Measurements from ENCODE around the gene PCCB.
"Not testable (repeated sequence)": the region's sequence is repeated elsewhere in the genome, so short reads cannot be mapped to it uniquely, and the experiment has no call there.

The PCCB gene

GRCh38 chr3:136261826-136262225, 11.7 kb downstream of the PCCB start:
- in situ Hi-C loops (cut with HindIII; ENCODE audit: low sequenced_read_pairs), result no loop called here

- in situ Hi-C loops (cut with HindIII; ENCODE audit: low sequenced_read_pairs), result no loop called here
These were observed 12.4 kb downstream of the PCCB start for GRCh38 chr3:136262559-136262958.

- in situ Hi-C loops (cut with HindIII; ENCODE audit: low sequenced_read_pairs), result no loop called here
These were observed 13.1 kb downstream of the PCCB start for GRCh38 chr3:136263251-136263650.

GRCh38 chr3:136266468-136267125, 16.5 kb downstream of the PCCB start:
- in situ Hi-C loops (cut with HindIII; ENCODE audit: low sequenced_read_pairs), result not testable (repeated sequence)

- in situ Hi-C loops (cut with HindIII; ENCODE audit: low sequenced_read_pairs), result no loop called here
These were observed 17.1 kb downstream of the PCCB start for GRCh38 chr3:136267235-136267634.

GRCh38 chr3:136270179-136270578, 20.0 kb downstream of the PCCB start:
- in situ Hi-C loops (cut with HindIII; ENCODE audit: low sequenced_read_pairs), result no loop called here

- in situ Hi-C loops (cut with HindIII; ENCODE audit: low sequenced_read_pairs), result not testable (repeated sequence)
These were observed 21.5 kb downstream of the PCCB start for GRCh38 chr3:136271626-136272025.

- in situ Hi-C loops (cut with HindIII; ENCODE audit: low sequenced_read_pairs), result no loop called here
These were observed 26.1 kb downstream of the PCCB start for GRCh38 chr3:136276049-136276755.

- in situ Hi-C loops (cut with HindIII; ENCODE audit: low sequenced_read_pairs), result no loop called here
These were observed 27.0 kb downstream of the PCCB start for GRCh38 chr3:136277115-136277514.

GRCh38 chr3:136277634-136278033, 27.5 kb downstream of the PCCB start:
- in situ Hi-C loops (cut with HindIII; ENCODE audit: low sequenced_read_pairs), result no loop called here

GRCh38 chr3:136279092-136279491, 29.0 kb downstream of the PCCB start:
- in situ Hi-C loops (cut with HindIII; ENCODE audit: low sequenced_read_pairs), result no loop called here

- in situ Hi-C loops (cut with HindIII; ENCODE audit: low sequenced_read_pairs), result no loop called here
These were observed 30.8 kb downstream of the PCCB start for GRCh38 chr3:136280961-136281360.

- in situ Hi-C loops (cut with HindIII; ENCODE audit: low sequenced_read_pairs), result no loop called here
These were observed 31.9 kb downstream of the PCCB start for GRCh38 chr3:136281966-136282520.

- in situ Hi-C loops (cut with HindIII; ENCODE audit: low sequenced_read_pairs), result no loop called here
These were observed 33.5 kb downstream of the PCCB start for GRCh38 chr3:136283627-136284026.

- in situ Hi-C loops (cut with HindIII; ENCODE audit: low sequenced_read_pairs), result no loop called here
These were observed 41.2 kb downstream of the PCCB start for GRCh38 chr3:136291302-136291701.

- in situ Hi-C loops (cut with HindIII; ENCODE audit: low sequenced_read_pairs), result no loop called here
These were observed 42.4 kb downstream of the PCCB start for GRCh38 chr3:136292500-136292899.

GRCh38 chr3:136293279-136293678, 43.1 kb downstream of the PCCB start:
- in situ Hi-C loops (cut with HindIII; ENCODE audit: low sequenced_read_pairs), result no loop called here

- in situ Hi-C loops (cut with HindIII; ENCODE audit: low sequenced_read_pairs), result no loop called here
These were observed 44.0 kb downstream of the PCCB start for GRCh38 chr3:136294176-136294575.

- in situ Hi-C loops (cut with HindIII; ENCODE audit: low sequenced_read_pairs), result no loop called here
These were observed 46.8 kb downstream of the PCCB start for GRCh38 chr3:136296960-136297359.

- in situ Hi-C loops (cut with HindIII; ENCODE audit: low sequenced_read_pairs), result no loop called here
These were observed 47.7 kb downstream of the PCCB start for GRCh38 chr3:136297826-136298225.

- in situ Hi-C loops (cut with HindIII; ENCODE audit: low sequenced_read_pairs), result no loop called here
These were observed 50.3 kb downstream of the PCCB start for GRCh38 chr3:136300444-136300843.

GRCh38 chr3:136305879-136306278, 55.7 kb downstream of the PCCB start:
- in situ Hi-C loops (cut with HindIII; ENCODE audit: low sequenced_read_pairs), result no loop called here
